HEK293 (cell line): ENCODE data around the gene GANAB.
A peak's percentile ranks its signal among the peaks of the same experiment; 100 is the strongest.

Source experiments
- KLF1 ChIP-seq: fragments of 450-650 bp; formaldehyde crosslinking; IDR thresholded peaks from 2 replicates; pipeline ENCODE4 v1.5.1; 2016; ENCODE audit warnings: missing biosample characterization, missing genetic modification characterization
- WT1 ChIP-seq: fragments of 450-650 bp; formaldehyde crosslinking; IDR thresholded peaks from 2 replicates; pipeline ENCODE4 v1.5.1; 2016; ENCODE audit warnings: missing biosample characterization, missing genetic modification characterization
- ZBTB20 ChIP-seq: fragments of 450-650 bp; formaldehyde crosslinking; IDR thresholded peaks from 2 replicates; pipeline ENCODE4 v1.5.1; 2016; ENCODE audit warnings: missing biosample characterization, missing genetic modification characterization
- ZBTB6 ChIP-seq: fragments of 450-650 bp; formaldehyde crosslinking; IDR thresholded peaks from 2 replicates; pipeline ENCODE4 v1.5.1; 2017; ENCODE audit warnings: missing biosample characterization, missing genetic modification characterization
- ZNF112 ChIP-seq: fragments of 450-650 bp; formaldehyde crosslinking; IDR thresholded peaks from 2 replicates; pipeline ENCODE4 v1.5.0; 2017; ENCODE audit warnings: missing biosample characterization, missing genetic modification characterization
- ZNF132 ChIP-seq: fragments of 450-650 bp; formaldehyde crosslinking; IDR thresholded peaks from 2 replicates; pipeline ENCODE4 v1.5.1; 2017; ENCODE audit warnings: missing biosample characterization, missing genetic modification characterization, borderline replicate concordance
- ZNF133 ChIP-seq: fragments of 450-650 bp; formaldehyde crosslinking; IDR thresholded peaks from 2 replicates; pipeline ENCODE4 v1.5.1; 2016; ENCODE audit warnings: missing biosample characterization, missing genetic modification characterization
- ZNF184 ChIP-seq: fragments of 450-650 bp; IDR thresholded peaks from 2 replicates; pipeline ENCODE4 v1.5.1; 2018; ENCODE audit warnings: missing biosample characterization, mild to moderate bottlenecking, missing genetic modification characterization
- ZNF23 ChIP-seq: fragments of 450-650 bp; formaldehyde crosslinking; IDR thresholded peaks from 2 replicates; pipeline ENCODE4 v1.5.1; 2016; ENCODE audit warnings: missing biosample characterization, missing genetic modification characterization, borderline replicate concordance
- ZNF280C ChIP-seq: fragments of 450-650 bp; formaldehyde crosslinking; IDR thresholded peaks from 2 replicates; pipeline ENCODE4 v1.5.1; 2016; ENCODE audit warnings: missing biosample characterization, missing genetic modification characterization
- ZNF366 ChIP-seq: fragments of 450-650 bp; formaldehyde crosslinking; conservative IDR thresholded peaks from 2 replicates; pipeline ENCODE4 v1.5.1; 2016; ENCODE audit warnings: missing biosample characterization, missing genetic modification characterization
- ZNF530 ChIP-seq: fragments of 450-650 bp; formaldehyde crosslinking; IDR thresholded peaks from 2 replicates; pipeline ENCODE4 v1.5.1; 2016; ENCODE audit warnings: low read depth, missing biosample characterization, missing genetic modification characterization
- ZNF639 ChIP-seq: fragments of 450-650 bp; formaldehyde crosslinking; IDR thresholded peaks from 2 replicates; pipeline ENCODE4 v1.5.1; 2016; ENCODE audit warnings: missing biosample characterization, missing genetic modification characterization
- ZNF704 ChIP-seq: fragments of 450-650 bp; formaldehyde crosslinking; IDR thresholded peaks from 2 replicates; pipeline ENCODE4 v1.5.1; 2016; ENCODE audit warnings: missing biosample characterization, missing genetic modification characterization
- ZXDB ChIP-seq: fragments of 450-650 bp; formaldehyde crosslinking; IDR thresholded peaks from 2 replicates; pipeline ENCODE4 v1.5.1; 2016; ENCODE audit warnings: missing biosample characterization, missing genetic modification characterization
- TF ChIP-seq, protein P1 (sequence below): fragments of 450-650 bp; formaldehyde crosslinking; IDR thresholded peaks from 2 replicates; pipeline ENCODE4 v1.5.1; 2016; ENCODE audit warnings: missing biosample characterization, missing genetic modification characterization
- TF ChIP-seq, protein P2 (sequence below): fragments of 450-650 bp; formaldehyde crosslinking; IDR thresholded peaks from 2 replicates; pipeline ENCODE4 v1.5.1; 2016; ENCODE audit warnings: missing biosample characterization, missing genetic modification characterization
- TF ChIP-seq, protein P3 (sequence below): fragments of 450-650 bp; formaldehyde crosslinking; IDR thresholded peaks from 2 replicates; pipeline ENCODE4 v1.5.1; 2016; ENCODE audit warnings: missing biosample characterization, missing genetic modification characterization

The GANAB gene

GRCh38 chr11:62671608-62672389, 25.4 kb upstream of the GANAB start, which contains the start of the genes LBHD1 and UQCC3 (continued):
- TF ChIP-seq, protein P1, sequence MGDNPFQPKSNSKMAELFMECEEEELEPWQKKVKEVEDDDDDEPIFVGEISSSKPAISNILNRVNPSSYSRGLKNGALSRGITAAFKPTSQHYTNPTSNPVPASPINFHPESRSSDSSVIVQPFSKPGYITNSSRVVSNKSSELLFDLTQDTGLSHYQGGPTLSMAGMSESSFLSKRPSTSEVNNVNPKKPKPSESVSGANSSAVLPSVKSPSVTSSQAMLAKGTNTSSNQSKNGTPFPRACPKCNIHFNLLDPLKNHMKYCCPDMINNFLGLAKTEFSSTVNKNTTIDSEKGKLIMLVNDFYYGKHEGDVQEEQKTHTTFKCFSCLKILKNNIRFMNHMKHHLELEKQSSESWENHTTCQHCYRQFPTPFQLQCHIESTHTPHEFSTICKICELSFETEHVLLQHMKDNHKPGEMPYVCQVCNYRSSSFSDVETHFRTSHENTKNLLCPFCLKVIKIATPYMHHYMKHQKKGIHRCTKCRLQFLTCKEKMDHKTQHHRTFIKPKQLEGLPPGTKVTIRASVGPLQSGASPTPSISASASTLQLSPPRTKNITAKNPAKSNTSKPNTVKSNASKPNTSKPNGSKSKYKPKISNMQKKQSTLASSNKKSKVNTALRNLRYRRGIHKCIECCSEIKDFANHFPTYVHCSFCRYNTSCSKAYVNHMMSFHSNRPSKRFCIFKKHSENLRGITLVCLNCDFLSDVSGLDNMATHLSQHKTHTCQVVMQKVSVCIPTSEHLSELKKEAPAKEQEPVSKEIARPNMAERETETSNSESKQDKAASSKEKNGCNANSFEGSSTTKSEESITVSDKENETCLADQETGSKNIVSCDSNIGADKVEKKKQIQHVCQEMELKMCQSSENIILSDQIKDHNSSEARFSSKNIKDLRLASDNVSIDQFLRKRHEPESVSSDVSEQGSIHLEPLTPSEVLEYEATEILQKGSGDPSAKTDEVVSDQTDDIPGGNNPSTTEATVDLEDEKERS: no peak
- no peak for TF ChIP-seq ZNF366 (tag by site-specific recombination)
- TF ChIP-seq ZNF132 (tag by site-specific recombination): no peak
- peak; percentile 86 for TF ChIP-seq ZXDB
- TF ChIP-seq, protein P2, sequence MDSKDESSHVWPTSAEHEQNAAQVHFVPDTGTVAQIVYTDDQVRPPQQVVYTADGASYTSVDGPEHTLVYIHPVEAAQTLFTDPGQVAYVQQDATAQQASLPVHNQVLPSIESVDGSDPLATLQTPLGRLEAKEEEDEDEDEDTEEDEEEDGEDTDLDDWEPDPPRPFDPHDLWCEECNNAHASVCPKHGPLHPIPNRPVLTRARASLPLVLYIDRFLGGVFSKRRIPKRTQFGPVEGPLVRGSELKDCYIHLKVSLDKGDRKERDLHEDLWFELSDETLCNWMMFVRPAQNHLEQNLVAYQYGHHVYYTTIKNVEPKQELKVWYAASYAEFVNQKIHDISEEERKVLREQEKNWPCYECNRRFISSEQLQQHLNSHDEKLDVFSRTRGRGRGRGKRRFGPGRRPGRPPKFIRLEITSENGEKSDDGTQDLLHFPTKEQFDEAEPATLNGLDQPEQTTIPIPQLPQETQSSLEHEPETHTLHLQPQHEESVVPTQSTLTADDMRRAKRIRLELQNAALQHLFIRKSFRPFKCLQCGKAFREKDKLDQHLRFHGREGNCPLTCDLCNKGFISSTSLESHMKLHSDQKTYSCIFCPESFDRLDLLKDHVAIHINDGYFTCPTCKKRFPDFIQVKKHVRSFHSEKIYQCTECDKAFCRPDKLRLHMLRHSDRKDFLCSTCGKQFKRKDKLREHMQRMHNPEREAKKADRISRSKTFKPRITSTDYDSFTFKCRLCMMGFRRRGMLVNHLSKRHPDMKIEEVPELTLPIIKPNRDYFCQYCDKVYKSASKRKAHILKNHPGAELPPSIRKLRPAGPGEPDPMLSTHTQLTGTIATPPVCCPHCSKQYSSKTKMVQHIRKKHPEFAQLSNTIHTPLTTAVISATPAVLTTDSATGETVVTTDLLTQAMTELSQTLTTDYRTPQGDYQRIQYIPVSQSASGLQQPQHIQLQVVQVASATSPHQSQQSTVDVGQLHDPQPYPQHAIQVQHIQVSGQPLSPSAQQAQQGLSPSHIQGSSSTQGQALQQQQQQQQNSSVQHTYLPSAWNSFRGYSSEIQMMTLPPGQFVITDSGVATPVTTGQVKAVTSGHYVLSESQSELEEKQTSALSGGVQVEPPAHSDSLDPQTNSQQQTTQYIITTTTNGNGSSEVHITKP: peak; percentile 9; the same call in 1 of the 2 replicates
- TF ChIP-seq ZNF639 (tag by site-specific recombination): peak; percentile 62; the same call in 1 of the 2 replicates
- TF ChIP-seq ZBTB20 (tag by site-specific recombination): peak; percentile 70
- TF ChIP-seq, protein P3, sequence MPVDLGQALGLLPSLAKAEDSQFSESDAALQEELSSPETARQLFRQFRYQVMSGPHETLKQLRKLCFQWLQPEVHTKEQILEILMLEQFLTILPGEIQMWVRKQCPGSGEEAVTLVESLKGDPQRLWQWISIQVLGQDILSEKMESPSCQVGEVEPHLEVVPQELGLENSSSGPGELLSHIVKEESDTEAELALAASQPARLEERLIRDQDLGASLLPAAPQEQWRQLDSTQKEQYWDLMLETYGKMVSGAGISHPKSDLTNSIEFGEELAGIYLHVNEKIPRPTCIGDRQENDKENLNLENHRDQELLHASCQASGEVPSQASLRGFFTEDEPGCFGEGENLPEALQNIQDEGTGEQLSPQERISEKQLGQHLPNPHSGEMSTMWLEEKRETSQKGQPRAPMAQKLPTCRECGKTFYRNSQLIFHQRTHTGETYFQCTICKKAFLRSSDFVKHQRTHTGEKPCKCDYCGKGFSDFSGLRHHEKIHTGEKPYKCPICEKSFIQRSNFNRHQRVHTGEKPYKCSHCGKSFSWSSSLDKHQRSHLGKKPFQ (tag by site-specific recombination): no peak
- no peak for TF ChIP-seq ZNF530
- TF ChIP-seq ZBTB6 (tag by site-specific recombination): no peak
- TF ChIP-seq ZNF112 (tag by site-specific recombination): no peak
- no peak for TF ChIP-seq ZNF184 (tag by site-specific recombination)
- TF ChIP-seq ZNF23 (tag by site-specific recombination): no peak
- no peak for TF ChIP-seq ZNF704
- TF ChIP-seq ZNF280C: no peak
- TF ChIP-seq WT1 (tag by site-specific recombination): no peak
- TF ChIP-seq ZNF133 (tag by site-specific recombination): no peak
- no peak; the same call in 1 of the 2 replicates for TF ChIP-seq KLF1 (tag by site-specific recombination)
- TF ChIP-seq, all 188 proteins: peak for 43
